Stimulated activated CD8-positive, alpha-beta memory T cell treated with anti-CD3 and anti-CD28 coated beads, Interleukin-4, amount 100 ng/mL, for 1 hour (primary cell): ENCODE data around the gene TLE4.

Source experiments
- DNase-seq, 2 donors: peaks; one replicate each; pipeline ENCODE4 v3.0.0-alpha.2; 2020; ENCODE audit warnings: low read depth in 2 of 2, low spot score in 1 of 2

TLE4 gene

GRCh38 chr9:79570448-79571308 lies 1.1 kb upstream of the TLE4 start:
- no peak for DNase-seq

GRCh38 chr9:79572032-79572607 lies 355 bp downstream of the TLE4 start:
- no peak for DNase-seq

- no peak for DNase-seq
Measured at GRCh38 chr9:79572608-79573411, 1.0 kb downstream of the TLE4 start.

DNA sequence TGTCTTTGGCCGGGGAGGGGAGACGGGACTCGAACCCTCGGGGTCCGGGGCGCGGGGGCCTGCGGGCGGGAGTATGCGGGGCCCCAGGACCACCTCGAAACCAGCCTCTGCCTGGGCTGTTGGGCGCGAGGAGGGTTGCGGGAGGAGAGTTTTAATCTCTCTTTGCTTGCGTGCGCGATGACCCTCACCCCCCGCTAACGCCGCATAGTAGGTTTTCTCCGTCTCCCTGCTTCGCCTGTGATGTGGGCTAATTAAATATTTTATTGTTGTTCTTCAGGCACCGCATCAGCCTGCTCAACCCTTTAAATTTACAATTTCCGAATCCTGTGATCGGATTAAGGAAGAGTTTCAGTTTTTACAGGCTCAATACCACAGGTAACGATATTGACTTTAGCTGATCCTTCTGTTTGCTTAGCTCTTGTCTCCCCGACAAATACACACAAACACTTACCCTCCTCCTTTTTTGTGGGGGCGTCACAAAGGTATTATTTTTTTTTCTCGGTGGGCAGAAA lies 1.7 kb downstream of the TLE4 start:
- DNase-seq, result no peak

DNA sequence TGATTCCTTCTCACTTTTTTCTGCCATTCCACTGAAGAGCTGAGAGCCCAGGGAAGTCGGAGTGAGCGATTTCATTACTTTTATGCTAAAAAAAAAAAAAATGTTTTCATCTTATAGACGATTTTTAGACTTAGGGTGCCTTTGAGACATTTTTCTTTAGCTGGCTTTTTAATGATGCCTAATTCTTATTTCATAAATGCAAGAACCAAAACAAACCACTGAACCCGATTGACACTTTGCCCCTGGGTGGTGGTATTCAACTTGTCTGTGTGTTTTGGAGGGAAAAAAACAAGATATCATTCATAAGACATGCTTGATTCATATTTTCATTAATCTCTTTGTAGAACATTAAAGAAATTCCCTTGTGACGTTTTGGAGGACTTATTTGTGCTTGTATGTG lies 2.4 kb downstream of the TLE4 start:
- no peak for DNase-seq

GRCh38 chr9:79574781-79575180 lies 3.0 kb downstream of the TLE4 start:
- DNase-seq, result no peak

DNA sequence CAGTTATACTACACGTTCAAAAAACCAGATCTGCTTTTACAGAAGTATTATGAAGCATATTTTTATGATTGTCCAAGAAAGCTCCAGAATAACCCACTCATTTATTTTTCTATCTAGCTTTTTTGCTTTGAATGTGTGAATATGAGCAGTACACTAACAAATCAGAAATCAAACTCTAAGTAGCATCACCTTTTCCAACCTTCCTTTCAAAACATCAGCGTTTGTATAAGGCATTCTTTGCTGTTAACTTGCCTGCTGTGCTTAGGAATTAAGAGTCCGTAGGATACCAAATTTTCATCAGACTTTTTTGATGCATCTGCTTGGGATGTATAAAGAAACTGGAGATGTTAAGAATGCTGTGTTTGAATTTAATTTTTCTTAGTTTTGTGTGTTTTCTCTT lies 3.8 kb downstream of the TLE4 start:
- DNase-seq, result no peak

GRCh38 chr9:79577969-79578723 lies 6.4 kb downstream of the TLE4 start:
- no peak for DNase-seq

DNA sequence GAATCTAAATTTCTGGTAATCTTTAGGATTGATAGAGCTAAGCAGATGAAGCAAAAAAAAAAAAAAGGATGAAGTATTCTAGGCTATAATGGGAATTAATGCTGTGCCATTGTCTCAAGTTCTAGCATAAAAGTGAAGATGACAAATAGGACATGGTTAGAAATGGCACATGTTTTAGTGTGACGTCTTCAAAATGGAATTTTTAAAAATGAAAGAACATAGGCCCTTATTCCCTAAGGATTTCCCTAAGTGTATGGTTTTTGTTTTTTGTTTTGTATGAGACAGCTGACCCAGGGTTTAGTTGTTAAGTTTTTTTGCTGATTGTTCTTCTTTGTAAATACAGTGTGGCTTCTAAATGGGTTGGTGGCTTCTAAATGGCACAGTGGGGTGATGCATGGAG lies 7.1 kb downstream of the TLE4 start:
- DNase-seq, result no peak

- no peak for DNase-seq
Measured at GRCh38 chr9:79579624-79580023, 7.9 kb downstream of the TLE4 start.

DNA sequence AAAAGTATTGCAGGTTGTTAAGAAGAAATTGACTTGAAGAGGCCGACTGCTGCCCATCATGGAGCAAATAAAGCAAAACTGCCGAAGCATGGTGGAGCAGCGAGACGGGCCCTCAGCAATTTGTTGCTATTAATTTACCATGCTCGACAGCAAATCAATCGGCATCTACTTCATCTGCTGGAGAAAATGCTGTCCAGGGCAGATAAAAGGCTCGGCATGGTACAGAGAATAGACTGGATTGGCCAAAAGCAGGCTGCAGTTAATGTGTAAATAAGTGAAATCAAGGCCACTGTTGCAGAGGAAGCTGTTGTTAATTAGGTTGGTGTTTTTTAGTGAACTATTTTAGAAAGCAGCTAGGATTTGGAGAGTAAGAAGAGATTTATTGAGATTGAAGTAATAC lies 8.3 kb downstream of the TLE4 start:
- no peak for DNase-seq

GRCh38 chr9:79581388-79581787 lies 9.6 kb downstream of the TLE4 start:
- no peak for DNase-seq

DNA sequence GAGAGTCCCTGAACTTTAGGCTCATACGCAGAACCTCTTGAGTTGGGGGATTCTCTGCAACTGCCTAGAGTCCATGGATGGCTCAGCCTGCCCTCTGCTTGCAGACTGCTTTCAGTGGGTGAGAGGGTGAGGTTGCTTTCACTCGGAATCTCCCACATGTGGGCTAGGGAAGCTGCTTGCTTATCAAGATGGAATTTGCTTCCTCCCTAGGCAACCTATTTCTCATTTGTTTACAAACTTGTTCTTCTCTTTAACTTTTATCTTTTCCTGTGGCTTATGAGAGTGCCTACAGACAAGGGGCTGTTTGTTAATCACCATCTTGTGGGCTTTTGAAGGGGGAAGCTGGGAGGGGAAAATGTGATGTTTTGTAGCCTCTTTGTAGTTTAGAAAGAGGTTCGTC lies 10.0 kb downstream of the TLE4 start:
- DNase-seq, result no peak

- DNase-seq, result no peak
Measured at GRCh38 chr9:79583952-79584654, 12.3 kb downstream of the TLE4 start.

- DNase-seq, result no peak
Measured at GRCh38 chr9:79584655-79584982, 12.9 kb downstream of the TLE4 start.

GRCh38 chr9:79588488-79589223 lies 16.9 kb downstream of the TLE4 start:
- DNase-seq, result no peak

DNA sequence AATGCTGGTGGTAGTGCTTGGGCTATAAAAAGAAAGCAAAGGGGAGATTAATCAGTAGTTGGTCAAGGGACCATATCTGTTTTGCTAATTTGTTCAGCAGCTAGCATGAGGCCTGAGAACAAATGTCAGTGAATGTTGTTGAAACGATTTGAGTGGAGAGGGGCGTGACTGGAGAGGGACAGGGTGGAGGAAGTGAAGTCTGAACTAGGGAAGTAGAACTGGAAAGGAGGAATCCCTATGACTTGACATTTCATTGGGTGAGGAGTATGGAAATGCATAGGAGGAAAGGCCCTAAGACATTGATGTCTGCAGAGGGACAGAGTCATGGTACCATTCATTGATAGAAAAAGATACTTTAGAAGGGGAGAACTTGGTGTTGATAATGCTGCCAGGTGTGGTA lies 19.7 kb downstream of the TLE4 start:
- DNase-seq, result no peak

DNA sequence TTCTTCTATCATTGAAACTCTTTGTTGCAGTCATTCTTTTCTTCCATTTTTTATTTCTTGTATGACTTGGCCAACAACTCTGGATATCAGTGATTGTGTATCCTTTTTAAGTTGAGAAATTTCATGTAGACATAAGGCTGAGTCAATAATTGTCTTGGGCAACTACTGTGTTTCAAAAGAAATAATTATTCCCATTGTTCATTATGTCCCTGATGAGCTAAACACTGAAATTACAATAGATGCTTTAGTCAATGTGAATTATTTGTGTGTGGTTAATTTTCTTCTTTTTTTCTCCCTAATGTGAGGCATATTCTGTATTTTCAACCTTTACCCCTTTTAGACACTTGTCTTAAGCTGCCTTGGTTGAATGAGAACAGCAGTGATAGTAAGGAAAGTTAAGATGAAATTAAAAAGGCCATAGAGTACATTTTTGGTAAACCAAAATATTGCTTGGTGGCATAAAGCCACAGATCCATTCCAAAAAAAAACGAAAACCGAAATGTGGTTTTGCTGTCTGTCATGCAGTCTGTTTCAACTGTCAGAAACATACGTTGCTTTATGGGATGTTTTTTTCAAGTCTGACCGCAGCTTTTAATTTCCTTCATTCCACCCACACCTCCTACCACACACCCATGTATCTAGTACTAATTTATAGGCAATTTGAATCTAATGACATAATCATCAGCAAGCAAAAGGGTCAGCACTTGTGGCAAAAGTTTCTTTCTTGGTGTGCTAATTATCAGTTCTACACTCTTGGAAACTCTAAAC lies 21.1 kb downstream of the TLE4 start:
- no peak for DNase-seq
